ENCODE results near the gene MRPL36.
A peak's percentile ranks its signal among the peaks of the same experiment; 100 is the strongest.
"Not testable (repeated sequence)": the region's sequence is repeated elsewhere in the genome, so short reads cannot be mapped to it uniquely, and the experiment has no call there.

Gene MRPL36

DNA sequence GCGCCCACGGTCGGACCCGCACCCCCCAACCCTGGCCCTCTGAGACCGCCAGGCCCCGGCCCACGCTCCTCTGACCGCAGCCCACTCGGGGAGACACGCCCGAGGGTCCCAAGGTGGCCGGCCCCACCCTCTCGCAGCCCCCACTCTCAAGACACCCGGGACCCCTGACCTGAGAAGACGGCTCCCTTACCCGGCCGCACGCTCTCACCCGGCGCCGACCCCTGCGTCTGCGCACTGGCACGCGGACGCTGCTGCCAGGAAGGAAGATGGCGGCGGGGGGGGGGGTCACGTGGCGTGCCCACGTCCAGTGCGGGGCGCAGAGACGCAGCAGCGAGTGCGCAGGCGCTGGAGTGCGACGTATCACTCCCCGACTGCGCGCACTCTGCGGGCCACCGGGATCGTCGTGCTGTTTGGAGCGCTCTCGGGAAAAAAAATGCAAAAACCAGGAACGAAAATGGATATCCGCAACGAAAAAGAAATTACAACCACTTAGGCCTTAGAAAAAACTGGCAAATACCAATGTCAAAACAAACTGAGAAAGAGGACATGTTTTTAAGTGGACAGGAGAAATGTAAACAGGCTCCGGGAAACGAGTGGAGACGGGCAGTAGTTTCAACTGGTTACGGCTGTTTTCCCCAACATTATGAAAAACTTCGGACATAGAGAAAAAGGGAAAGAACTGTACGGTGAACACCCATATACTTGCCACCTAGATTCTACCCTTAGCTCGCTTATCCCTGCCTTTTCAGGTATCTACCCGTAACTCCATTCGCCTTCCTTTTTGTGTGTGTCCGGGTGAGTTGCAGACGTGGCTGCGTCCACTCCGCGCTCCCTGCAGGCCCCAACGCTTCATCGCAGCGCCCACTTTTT lies at the start of gene MRPL36:
MRPL36 (minus strand) TSS at position 236 of the 870 bp plus-strand sequence. CDS start 902 bp downstream, outside the sequence.
- peak; percentile 70 for DNase-seq

DNA sequence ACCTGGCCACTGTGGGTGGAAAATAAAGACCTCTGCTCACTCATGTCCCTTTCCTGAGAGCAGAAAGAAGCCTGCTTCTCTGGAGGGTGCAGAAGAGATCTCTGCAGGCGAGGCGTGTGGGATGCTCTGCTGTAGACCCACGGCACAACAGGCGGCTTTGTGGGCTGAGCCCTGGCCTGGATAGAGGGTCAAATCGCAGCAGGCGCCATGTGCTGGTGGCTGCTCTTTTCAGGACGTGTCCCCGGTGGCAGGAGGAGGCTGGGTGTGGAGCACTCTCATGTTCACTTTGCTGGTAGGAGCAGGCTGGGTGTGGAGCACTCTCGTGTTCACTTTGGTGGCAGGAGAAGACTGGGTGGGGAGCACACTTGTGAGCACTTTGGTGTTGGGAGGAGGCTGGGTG lies 48.0 kb upstream of the MRPL36 start:
- no peak for DNase-seq

DNA sequence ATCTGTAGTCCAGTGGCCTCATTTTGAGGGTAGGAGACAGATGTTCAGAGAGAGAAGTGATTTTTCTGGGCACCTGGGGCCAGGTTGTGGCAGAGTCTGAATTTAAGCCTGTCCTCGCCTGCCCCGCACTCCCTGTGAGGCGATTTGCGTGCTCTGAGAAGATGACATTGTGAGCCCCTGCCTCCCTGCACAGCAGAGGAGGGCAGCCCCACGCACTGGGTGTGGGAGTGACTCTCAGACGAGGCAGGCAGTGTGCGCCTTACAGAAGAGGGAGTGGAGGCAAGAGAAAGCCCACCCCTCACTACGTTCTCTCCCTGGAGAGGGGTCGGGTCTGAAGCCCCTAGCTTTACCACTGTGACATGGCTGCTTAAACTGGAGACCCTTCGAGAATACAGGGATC lies 47.4 kb upstream of the MRPL36 start:
- no peak for DNase-seq

DNA sequence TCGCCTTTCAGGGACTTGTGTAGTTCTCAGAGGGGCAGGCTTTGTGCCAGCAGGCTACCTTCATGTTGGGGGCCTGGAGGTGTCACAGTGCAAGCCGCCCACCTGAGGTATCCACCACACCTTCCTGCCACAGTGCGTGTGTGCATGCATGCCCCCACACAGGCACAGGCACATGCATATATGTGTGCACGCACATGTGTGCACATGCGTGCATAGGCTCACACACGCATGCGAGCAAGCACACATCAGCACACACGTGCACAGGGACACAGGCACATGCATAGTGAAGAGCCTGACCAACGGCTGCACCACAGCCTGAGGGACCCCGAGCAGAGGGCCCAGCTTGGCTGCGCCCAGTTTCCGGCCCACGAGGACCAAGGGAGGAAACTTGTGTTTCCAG lies 46.9 kb upstream of the MRPL36 start:
- DNase-seq: no peak

DNA sequence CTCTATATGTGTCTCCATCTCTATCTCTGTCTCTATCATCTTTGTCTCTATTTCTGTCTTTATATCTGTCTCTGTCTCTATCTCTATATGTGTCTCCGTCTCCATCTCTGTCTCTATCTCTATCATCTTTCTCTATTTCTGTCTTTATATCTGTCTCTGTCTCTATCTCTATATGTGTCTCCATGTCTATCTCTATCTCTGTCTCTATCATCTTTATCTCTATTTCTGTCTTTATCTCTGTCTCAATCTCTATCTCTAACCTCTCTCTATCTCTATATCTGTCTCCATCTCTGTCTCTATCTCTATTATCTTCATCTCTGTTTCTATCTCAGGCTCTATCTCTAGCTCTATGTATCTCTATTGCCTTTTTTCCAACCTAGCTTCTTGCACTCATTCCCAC lies 46.1 kb upstream of the MRPL36 start:
- no peak for DNase-seq

DNA sequence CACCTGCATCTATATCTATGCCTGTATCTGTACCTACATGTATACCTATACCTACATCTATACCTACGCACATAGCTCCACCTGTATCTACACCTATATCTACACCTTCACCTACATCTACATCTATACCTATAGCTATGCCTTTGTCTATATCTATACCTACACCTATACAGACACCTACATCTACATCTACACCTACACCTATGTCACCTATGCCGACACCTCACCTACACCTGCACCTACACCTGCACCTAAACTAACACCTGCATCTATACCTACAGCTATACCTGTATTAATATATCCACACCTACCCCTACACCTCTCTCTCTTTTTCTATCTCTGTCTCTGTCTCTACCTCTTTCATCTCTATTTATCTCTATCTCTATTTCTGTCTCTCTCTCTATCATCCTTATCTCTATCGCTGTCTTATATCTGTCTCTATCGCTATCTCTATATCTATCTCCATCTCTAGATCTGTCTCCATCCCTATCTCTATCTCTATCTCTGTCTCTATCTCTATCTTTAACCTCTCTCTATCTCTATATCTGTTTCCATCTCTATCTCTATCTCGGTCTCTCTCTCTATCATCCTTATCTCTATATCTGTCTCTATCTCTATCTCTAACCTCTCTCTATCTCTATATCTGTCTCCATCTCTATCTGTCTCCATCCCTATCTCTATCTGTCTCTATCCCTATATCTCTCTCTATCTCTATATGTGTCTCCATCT lies 45.2 kb upstream of the MRPL36 start:
- DNase-seq: no peak

DNA sequence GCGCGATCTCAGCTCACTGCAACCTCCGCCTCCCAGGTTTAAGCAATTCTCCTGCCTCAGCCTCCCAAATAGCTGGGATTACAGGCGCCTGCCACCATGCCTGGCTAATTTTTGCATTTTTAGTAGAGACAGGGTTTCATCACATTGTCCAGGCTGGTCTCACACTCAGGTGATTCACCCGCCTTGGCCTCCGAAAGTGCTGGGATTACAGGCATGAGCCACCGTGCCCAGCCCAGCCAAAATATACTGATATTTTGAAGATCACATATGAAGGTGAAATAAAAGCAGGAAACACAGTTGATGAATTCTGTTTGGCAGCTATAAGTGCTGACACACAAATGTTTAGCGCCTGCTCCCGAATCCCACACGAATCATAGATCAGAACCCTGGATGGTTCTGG lies 44.1 kb upstream of the MRPL36 start:
- not testable (repeated sequence) for DNase-seq

DNA sequence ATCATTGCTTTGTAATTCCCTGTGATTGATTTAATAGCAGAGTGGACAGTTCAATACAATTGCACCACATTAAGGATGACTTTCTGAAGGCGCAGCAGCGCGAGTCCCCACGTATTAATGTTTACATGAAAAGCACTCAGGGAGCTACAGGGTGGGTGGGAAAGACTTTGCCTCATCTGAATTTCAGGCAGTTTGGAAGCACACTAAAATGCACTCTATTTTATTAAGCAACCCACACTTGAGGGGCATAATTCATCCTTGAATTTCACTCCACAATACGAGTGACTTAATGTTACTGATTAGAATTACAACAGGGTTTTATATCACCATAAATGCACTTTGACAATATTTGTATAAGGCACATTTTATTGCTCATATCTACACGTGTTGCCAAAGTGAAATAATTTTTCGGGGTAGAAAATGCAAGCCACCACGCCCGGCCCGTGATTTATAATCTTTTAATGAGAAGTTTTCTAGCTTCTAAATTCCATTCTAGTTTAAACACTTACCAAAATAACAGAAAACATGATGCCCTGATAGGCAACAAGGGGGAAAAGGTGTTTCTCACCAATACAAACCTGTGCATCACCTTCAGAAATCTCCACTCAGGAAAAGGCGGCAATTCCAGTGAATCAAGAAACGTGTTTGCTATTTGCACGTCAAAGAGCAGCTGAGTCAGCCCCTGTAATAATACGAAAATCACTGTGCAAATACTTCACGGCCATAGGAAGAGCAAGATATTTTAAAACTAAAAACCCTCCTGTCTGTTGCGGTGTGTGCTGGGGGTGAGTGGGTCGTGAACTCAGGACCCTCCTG lies 42.6 kb upstream of the MRPL36 start:
- no peak for DNase-seq

DNA sequence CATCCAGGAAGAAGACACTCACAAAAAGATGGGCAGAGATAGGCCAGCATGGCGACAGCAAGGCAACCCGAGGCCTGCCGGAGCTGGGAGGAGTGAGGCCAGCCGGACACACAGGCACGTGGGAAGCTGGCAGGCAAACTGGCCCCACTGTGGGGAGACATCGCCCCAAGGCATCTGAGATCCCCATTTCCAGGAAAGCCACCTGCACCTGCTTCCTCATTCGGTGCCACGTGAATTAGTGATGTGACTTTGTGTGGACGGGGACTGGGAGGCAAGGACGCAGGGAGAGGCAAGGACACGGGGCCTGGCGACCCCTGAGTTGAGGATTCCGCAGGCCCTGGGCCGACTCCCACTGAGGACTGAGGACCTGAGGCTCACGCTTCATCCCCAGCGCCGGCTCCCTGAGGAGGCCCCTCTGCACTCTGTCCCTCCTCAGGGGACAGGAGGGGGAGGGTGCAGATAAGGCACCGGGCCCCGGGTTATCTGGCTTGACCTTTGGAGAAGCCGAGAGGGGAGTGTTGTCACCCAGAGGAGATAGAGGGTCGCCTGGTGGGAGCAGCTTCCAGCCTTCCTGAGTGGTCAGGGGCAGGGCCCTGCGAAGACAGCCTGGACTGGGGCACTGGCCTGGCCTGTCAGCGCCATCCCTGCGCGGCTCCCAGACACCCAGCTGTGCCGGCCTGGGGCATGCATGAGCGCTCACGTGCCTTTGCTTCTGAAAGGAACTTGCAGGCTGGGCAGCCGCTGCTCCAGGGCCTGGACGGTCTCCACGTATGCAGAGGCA lies 41.3 kb upstream of the MRPL36 start:
- no peak for DNase-seq

DNA sequence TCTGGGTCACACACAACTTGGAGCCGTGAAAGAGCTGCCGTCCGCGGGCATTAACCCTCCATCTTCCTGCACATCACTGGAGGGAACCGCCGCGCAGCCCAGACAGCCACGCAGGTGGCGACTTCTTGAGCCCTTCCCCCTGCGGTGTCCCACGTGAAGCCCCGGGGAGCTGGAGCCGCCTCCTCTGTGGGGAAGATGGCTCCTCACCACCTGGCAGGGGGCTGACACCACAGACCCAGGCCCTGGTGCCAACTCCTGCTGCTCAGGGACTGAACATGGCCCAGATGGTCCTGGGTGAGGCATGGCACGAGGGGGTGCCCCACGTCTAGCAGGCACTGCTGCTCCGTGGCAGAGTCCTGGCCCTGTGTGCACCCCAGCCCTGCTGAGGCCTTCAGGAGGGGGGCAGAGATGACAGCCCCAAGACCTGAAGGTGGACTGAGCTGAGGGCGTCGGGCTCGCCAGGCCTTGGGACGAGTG lies 40.5 kb upstream of the MRPL36 start:
- no peak for DNase-seq

DNA sequence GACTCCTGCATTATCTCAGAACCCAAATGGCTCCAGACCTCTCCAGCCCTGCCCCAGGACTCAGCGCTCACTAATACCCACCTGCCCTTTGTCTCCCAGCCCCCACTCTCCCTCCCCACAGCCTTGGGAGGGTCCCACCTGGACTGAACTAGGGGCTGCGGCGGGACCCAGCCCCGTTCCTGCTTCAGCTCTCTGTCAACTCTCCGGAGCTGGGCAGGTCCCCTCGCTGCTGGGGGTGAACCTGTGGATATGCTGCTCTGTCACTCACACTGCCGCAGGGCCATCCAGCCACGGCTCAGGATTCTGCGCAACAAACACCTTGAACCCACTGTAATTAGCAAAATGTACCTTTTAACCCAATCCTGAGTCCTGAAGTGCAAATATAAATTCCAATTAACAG lies 38.4 kb upstream of the MRPL36 start:
- no peak for DNase-seq

DNA sequence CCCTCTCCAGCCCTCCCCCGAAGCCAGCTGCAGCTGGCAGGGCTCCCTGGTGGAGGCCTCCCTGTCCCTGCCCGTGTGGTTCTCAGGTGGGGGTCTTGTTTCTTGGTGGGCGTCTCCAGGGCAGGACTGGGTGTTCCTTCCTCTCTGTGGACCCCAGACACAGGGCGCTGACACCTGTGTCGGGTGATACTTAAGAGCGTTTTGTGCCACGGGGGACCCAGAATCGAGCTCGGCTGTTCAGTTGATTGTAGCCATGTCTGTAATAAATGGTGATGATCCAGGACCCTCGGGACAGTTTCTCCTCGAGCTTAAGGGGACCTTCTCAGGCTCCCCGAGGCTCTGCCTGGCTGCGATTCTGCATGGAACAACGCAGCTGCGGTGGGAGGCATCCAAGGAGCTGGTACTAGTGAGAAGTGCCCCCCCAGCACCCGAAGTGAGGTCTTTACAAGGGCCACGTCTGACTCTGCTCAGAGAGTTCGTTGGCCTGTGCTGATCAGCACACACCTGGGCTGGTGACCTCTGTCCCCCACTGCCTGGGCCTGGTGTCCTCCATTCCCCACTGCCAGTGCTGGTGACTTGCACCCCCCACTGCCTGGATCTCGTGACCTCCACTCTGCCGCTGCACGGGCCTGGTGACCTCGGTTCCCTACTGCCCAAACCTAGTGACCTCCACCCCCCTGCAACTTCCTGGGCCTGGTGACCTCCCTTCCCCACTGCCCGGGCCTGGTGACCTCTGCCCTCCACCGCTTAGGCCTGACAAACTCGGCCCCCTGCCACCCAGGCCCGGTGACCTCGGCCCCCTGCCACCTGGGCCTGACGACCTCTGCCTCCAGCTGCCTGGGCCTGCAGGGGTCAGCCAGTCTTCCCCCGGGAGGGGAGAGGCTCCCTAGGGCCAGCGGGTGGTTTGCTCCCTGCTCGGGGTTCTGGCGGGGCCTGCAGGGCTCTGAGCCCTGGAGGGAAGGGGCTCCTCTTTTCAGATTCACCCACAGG lies 37.5 kb upstream of the MRPL36 start:
- DNase-seq: no peak

DNA sequence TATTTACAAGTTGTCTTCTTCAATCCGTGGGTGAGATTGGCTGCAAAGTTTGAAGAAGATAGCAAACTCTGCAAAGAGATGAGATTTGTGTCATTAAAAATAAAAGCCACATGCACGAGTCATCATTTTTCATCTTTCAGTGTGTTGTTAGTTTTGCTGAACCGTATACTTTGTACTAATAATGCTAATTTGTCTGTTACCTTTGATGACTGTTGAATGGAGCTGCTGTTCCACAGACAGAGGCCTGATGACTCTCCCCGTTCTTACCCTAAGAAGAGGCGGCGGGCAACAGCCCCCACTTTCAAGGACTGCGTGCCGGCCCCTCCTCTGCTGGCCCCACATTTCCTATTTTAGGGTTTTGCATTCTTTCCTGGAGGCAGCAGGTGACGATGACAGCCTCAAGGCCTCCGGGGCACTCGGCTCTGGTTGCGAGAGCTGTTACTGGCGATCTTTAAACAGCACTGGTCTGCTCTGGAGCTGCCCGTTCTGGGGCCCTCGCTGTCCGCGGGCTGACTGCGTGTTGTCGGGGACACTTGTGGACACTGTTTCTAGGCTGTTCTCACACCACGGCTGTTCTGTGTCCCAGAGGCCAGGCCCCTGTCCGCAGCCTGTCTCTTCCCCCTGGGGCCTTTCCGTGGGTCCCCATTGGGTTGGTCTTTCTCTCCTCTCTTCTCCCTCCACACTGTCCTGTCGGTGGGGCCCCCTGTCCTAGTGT lies 36.7 kb upstream of the MRPL36 start:
- DNase-seq: no peak

DNA sequence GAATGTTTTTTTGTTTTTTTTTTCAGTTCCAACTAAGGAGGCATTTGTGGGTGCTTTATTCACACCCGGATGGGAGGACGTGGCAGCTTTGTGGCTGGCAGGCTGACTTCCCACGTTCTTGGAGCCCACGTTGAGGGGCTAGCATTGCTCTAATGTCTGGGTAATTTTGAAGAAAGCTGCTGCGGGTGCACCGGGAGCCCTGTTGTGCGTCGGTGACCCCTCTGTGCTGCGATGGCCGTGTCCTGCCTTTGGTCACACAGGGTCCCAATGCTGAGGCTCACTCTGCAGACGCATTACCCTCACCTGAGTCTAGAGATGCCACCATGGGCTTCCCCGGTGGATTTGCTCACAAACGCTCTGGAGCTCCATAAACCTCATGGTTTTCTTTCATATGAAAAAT lies 35.8 kb upstream of the MRPL36 start:
- DNase-seq: no peak

DNA sequence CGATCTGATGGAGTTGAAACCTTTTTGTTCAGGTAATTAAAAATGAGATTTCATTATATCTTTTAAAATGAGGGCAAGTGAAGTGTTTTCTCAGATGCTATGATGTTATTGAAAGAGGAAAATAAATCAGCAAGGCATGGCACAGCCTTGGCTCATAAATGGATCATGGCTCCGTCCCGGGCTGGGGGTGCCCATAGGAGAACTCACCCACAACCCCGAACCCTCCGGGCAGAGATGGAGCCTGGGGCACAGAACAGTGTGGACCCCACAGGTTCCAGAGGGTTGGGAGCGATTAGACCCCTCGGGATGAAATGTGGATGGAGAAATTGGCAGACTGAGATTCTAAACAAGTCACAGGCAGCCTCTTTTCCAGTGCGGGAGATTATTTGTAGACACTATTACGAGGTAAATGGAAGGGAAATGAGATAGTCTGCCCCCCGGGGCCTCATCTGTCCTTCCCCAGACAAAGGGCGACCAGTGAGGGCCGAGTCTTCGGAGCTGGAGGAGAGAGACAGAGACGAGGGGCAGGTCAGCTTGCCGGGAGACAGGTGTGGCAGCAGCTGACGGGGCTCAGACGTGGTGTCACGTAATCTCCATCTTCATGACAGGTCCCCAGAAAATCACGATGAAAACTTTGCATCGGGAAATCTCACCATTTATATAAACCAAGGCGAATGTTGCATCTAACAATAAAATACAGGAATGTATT lies 35.2 kb upstream of the MRPL36 start:
- DNase-seq: no peak

DNA sequence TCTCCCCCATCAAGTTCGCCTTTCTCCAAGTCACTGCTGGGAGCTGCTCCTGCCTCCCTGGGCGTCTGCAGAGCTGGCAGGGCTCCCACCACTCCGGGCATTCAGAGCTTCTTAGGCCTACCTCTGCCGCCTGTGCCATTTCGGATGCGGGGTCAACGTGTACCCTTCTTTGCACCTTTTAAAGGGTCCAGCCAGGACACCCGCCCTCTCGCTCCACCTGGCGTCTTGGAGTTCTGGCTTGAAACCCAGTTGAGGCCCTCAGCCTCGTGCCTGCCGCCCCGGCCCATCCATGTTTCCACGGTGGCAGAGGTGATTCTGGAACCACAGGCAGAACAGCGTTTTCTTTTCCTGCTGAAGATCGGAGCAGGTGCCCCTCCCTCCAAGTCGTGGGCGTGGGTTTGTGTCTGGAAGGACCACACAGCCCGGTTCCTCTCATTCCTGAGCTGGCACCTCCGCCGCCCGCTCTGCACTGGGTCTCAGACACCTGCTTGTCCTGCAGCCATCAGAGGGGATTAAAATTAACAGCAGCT lies 34.5 kb upstream of the MRPL36 start:
- no peak for DNase-seq

DNA sequence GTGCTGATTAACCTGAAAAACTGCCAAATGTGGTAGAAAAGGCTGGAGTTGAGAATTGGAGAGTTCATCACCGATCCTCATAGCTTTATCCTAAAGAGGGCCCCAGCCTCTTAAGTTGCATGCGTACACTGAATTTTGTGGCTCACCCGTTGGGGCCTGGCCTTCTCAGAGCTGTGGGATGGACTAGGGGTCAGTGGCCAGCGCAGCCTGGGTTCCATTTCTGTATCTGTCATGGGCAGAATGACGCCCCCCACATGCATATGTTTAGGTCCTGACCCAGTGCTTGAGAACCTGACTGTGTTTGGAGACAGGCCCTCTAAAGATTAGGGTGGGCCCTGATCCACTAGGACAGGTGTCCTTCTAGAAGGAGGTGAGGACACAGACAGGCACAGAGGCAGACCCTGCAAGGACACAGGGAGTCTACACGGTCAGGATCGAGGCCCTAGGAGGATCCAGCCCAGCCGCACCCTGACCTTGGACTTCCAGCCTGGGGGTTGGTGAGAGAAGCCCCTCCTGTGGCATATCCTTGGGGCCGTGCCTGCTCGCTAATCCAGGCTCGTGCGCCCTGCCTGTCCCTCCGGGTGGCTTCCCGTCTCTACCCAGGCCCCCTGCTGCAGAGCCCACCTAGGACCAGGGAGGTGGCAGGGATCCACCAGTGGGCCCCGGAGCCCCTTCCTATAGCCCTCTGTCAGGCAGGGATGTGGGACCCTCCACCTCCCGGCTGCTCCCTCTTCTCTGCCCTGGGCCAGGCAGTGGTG lies 33.8 kb upstream of the MRPL36 start:
- no peak for DNase-seq

DNA sequence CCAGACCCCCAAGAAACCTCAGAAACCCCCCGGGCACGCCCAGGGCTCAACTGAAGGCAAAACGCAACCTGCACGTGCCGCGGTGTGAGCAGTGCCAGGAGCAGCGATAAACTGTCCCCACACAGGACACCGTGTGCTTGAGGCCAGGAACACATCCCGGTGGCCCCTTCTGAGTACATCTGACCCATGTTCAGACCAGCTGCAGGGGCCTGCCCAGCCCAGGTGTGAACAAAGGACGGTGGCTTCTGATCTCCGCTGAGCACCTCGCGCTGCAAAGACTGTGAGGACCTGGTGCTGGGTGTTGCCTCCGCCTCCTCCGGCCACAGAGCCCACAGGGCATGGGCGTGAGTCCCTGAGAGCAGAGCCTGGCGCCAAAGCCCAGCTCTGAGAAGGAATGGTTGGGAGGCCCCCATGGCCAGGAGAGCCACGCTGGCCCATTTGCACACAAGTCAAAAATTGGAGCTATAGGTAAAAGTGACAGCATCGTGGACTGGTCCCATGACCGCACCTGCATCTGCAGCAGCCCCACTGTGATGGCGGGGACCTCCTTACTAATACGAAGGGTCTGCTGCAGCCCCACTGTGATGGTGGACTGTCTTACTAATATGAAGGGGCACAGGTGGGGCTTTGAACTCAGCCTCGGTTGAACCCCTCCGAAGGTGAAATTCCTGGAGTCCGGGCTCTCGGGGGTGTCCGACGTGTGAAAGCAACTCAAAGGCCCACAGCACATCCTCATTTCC lies 33.0 kb upstream of the MRPL36 start:
- no peak for DNase-seq
